Cardiac muscle cell (in vitro differentiated cells and primary cell): ENCODE data around the gene RASL11B. TPM values are rescaled to one million over a fixed set of nuclear protein-coding genes. Genes with fewer than 3 reads are reported as not detected.

Experiments
- DNase-seq, 2 donors: peaks; one replicate each; pipeline versions ENCODE4 v3.0.0 to v3.0.0-alpha.2; 2010 to 2017; ENCODE audit warnings: low read depth in 1 of 2, low spot score in 1 of 2
- H3K27ac ChIP-seq: fragments of 200-600 bp; sonication (generic); 2 replicates; pipeline ENCODE4 v1.5.1; 2016
- H3K27me3 ChIP-seq: fragments of 200-600 bp; sonication (generic); 2 replicates; pipeline ENCODE4 v1.6.0; 2016; ENCODE audit warnings: control low read depth
- H3K36me3 ChIP-seq: fragments of 200-600 bp; sonication (generic); 2 replicates; pipeline ENCODE4 v1.5.1; 2016; ENCODE audit warnings: control low read depth
- H3K4me1 ChIP-seq: fragments of 200-600 bp; sonication (generic); 2 replicates; pipeline ENCODE4 v1.8.1; 2017; ENCODE audit warnings: low read depth, mild to moderate bottlenecking, mixed run types
- H3K4me3 ChIP-seq: fragments of 200-600 bp; sonication (generic); 2 replicates; pipeline ENCODE4 v1.5.1; 2016; ENCODE audit warnings: mild to moderate bottlenecking
- H3K9me3 ChIP-seq: fragments of 200-600 bp; sonication (generic); 2 replicates; pipeline ENCODE4 v1.5.1; 2017; ENCODE audit warnings: low read depth, mild to moderate bottlenecking, control low read depth
- CTCF ChIP-seq: IDR thresholded peaks from 2 replicates; pipeline ENCODE4 v1.5.1; 2012; ENCODE audit warnings: low read depth, mild to moderate bottlenecking, low read length
- polyA plus RNA-seq: library from polyadenylated mRNA; unstranded; fragments of >200 nt; fragmentation: Nextera tagmentation; extraction: Ambion mirVana; gene quantifications from 2 replicates; pipeline ENCODE4 v1.2.1, GENCODE V29; 2016
- total RNA-seq: library from RNA; depleted of rRNA; stranded (reverse); fragments of >200 nt; gene quantifications from 2 replicates; pipeline ENCODE4 v1.2.3, GENCODE V29; 2016

Gene RASL11B
- total and polyA plus RNA-seq, 2 experiments from 2014 or later: 37.5 to 74.1 TPM

DNA sequence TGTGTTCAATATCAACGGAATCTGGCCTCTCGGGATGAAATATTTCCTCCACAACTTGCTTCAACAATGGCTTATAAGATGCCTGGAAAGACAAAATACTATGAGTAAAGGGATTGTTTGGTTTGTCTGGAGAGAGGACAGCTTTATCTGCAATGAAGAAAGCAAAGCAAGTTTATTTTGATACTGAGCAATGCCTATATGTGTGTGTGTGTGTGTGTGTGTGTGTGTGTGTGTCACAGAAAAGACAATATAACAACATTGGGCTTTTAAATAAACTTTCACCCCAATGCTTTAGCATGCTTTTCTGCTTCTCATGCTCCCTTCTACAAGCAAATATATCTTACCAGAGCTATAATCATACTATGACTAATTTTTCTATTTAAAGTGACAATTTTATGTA is 45.4 kb downstream of the RASL11B start:
- H3K27ac ChIP-seq: no peak overlapping the region
- no peak for DNase-seq

GRCh38 chr4:52910115-52910514 is 48.0 kb downstream of the RASL11B start:
- Histone ChIP-seq H3K27ac (no peak overlapping the region), H3K4me1 (peaks cover 36% of the 10 kb centered on the region), H3K9me3 (no peaks in the 10 kb centered on the region), H3K4me3 (no peak overlapping the region), H3K27me3 (no peaks in the 10 kb centered on the region), H3K36me3 (no peaks in the 10 kb centered on the region)
- DNase-seq: no peak
- TF ChIP-seq CTCF: no peak

More for the DNA sequence above, 45.4 kb downstream of the RASL11B start:
- no peak overlapping the region for H3K4me3 ChIP-seq
- no peaks in the 10 kb centered on the region for H3K9me3 ChIP-seq
- H3K4me1 ChIP-seq: peaks cover 10% of the 10 kb centered on the region
- no peaks in the 10 kb centered on the region for H3K36me3 ChIP-seq
- no peaks in the 10 kb centered on the region for H3K27me3 ChIP-seq
- TF ChIP-seq CTCF: no peak

- TF ChIP-seq CTCF: peak; percentile 90
- DNase-seq: peak; percentile 83 to 88
- Histone ChIP-seq H3K36me3 (no peaks in the 10 kb centered on the region), H3K4me1 (peaks cover 44% of the 10 kb centered on the region), H3K27me3 (no peaks in the 10 kb centered on the region), H3K9me3 (no peaks in the 10 kb centered on the region), H3K4me3 (no peak overlapping the region), H3K27ac (peak overlapping the region; percentile 92)
Observed at GRCh38 chr4:52911684-52912294, 49.7 kb downstream of the RASL11B start.

DNA sequence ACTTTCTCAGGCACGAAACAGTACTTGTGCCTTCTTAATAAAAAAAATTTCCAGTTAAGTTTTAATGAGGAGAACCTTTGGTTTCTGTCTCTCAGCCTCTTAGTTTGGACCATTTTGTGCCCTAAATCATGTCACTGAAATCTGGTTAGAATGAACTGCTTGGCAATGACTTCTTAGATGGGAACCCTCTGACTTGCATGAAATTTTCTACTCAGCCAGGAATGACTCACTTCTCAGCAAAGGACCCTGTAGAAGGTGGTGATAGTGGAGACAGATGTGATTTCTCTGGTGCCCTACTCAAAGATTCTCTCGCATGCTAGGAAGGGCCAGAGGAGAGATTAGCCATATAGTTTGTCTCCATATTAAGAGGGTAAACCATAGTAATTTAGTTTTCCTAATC is 50.5 kb downstream of the RASL11B start:
- TF ChIP-seq CTCF: no peak
- peak overlapping the region; percentile 92 for H3K27ac ChIP-seq
- H3K4me1 ChIP-seq: peaks cover 44% of the 10 kb centered on the region
- no peaks in the 10 kb centered on the region for H3K27me3 ChIP-seq
- no peak overlapping the region for H3K4me3 ChIP-seq
- H3K36me3 ChIP-seq: no peaks in the 10 kb centered on the region
- peak in 1 of 2 donors; percentile 40 for DNase-seq
- H3K9me3 ChIP-seq: no peaks in the 10 kb centered on the region

DNA sequence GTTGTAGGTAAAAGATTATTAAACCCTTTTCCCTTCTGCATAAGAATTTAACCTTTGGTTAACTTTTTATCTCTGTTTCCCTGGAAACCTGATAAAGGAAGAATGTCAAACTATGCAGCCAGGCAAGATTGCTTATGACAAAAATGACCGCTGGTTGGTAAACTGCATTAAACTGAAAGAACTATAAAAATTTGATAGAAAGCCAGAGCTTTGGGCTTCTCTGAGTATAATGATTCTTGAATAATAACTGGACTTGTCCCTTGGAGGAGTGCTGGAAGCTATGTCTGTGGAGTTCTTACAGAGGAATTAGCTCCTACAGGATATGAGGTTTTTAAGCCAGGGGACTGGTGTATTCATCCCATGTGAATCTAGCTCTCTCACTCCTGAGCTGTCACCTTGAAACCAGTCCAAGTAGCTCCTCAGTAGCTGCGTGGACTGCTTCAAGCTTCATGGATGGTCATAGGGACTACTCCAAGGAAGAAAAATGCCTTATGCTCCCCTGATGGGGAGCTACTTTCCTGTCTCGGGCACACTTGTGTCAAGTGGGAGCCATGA is 52.0 kb downstream of the RASL11B start:
- Histone ChIP-seq H3K27ac (peak overlapping the region; percentile 92), H3K4me3 (no peak overlapping the region), H3K27me3 (no peaks in the 10 kb centered on the region), H3K9me3 (no peaks in the 10 kb centered on the region), H3K4me1 (peaks cover 42% of the 10 kb centered on the region), H3K36me3 (no peaks in the 10 kb centered on the region)
- peak; percentile 42 to 85 for DNase-seq
- no peak for TF ChIP-seq CTCF
